HG03558 (cell line): Measurements from ENCODE around the gene IDH3B.

Experiments
- ATAC-seq: cut with Tn5 transposase; IDR thresholded peaks from one replicate; pipeline ENCODE4 v1.9.1; 2021; ENCODE audit warnings: moderate number of reproducible peaks; ENCODE audit not compliant: unreplicated experiment; ENCODE audit errors: extremely low read depth

The IDH3B gene

DNA sequence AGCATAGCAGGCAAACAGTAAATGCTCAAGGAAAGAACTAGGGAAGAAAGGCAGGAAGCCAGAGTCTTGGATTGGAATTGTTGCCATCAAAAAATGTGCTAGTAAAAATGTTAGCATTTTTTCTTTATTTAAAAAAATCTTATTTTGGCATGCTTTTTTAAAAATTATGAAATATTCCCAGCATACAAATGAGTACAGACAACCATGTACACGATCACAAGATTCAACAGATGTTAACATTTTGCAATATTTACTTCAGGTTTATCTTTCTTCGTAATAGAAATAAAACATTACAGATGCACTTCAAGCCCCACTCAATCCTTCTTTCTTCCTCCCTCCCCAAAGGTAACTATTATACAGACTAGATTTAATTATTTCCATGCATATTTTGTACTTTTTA is 39.0 kb downstream of the IDH3B start:
- no peak for ATAC-seq

DNA sequence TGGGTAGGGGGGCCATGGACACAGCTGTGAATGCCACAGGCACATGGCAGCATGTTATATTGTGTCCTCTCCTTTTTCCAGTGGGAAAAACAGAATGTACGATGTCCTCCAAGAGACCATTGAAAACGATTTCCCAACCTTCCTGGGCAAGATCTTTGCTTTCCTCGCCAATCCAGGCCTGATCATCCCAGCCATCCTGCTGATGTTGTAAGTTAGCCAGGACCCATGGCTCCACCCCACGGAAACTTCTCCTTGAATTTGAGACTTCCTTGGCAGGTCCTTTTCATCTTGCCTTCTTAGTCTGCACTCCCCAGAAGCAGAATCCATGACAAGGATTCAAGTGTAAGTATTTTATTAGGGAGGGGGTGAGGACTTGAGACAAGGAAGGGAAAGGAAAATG is 39.8 kb downstream of the IDH3B start:
- no peak for ATAC-seq

DNA sequence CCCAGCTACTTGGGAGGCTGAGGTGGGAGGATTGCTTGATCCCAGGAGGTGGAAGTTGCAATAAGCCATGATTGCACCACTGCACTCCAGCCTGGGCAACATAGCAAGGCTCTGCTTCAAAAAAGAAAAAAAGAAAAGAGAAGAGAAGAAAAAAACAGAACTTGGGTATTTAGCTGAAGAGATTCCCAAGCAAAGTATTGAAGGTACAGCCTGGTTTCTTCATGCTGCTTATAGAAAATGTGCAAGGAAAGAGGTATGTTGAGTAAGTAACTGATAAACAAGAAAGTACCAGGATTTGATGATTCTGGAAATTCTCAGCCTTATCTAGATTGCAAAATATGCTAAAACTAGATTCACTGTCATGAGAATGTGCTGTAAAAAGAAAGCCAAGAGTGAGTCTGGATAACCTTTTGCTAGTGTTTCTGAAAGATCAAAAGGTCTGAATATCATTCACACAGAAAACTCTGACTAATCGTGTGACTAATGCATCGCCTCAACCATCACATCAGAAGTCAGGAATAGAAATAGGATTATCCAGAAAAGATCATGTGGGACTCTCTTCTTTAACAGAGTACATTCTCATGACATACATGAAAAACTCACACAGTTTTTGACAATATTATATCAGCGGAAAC is 43.9 kb downstream of the IDH3B start:
- no peak for ATAC-seq

DNA sequence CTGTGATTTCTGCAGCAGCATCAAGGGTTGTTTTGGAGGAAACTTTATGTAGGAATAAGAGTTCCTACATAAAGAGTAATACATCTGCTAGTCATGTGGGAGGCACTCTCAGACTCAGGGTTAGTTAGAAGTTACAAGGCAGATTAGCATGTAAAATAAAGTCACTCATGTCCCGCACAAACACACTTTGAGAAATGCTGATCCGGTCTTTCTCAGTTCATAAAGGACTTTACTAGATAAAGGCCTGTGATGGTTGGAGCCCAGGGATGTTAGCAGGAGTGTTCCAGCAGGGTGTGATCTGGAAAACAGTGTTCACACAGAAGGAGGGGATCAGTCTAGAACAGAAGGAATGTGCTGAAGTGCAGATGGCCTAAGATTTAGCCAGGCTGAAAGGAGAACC is 44.7 kb downstream of the IDH3B start:
- ATAC-seq: no peak

DNA sequence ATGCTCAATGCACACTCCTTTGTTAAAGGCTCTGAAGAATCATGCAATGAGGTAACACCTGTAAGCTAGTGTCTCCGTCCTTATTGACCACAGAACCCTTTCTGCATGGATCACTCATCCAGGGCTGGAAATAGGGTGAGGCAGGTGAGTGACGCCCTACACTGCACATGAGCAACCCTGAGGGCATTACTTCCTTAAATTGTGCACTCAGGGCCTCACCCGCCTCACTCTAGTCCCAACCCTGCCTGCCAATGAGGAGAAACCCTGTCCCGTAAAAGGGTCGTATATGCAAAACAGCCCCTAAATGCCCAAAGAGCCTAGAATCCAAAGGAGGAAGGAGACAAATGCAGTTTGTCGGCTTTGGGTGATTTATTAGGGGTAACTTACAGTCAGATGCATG is 45.2 kb downstream of the IDH3B start:
- no peak for ATAC-seq

GRCh38 chr20:2617099-2617714 is 46.8 kb downstream of the IDH3B start:
- no peak for ATAC-seq

DNA sequence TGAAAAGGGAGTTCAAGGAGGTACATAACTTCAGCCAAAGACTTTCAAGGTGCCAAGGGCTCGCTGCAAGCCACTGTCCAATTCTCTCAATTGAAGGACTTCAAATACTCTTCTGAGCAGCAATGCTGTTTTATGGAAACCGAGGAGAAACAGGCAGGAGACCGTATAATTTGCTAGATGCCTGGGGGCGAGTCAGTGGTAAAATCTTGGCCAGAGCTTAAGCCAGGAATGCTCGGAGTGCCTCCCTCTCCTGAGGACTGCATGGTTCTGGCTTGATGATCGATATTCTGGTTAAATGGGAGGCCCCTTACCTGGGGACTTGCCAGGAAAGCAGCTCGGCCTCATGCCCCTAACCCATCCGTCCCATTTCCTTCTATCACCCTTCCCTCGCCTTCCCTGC is 47.4 kb downstream of the IDH3B start:
- ATAC-seq: no peak

- ATAC-seq: no peak
These were observed 51.9 kb downstream of the IDH3B start for GRCh38 chr20:2612073-2612472.

- ATAC-seq: no peak
These were observed 52.9 kb downstream of the IDH3B start for GRCh38 chr20:2610941-2611720.

DNA sequence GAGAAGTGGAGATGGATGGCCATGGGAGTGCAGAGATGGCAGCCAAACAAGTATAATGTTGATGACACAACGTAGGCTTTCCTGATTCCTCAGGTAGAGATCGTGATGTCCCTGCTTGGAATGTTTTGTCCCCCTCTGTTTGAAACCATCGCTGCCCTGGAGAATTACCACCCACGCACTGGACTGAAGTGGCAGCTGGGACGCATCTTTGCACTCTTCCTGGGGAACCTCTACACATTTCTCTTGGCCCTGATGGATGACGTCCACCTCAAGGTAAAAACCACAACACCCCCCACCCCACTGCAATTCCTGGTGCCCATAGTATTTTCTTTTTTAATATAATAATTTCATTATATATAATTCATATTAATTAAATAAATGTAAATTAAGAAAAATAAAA is 53.7 kb downstream of the IDH3B start:
- ATAC-seq: no peak
